ACC112 (cell line): ENCODE measurements around the gene TUBA1B.
A peak's percentile ranks its signal among the peaks of the same experiment; 100 is the strongest.
"Not testable (repeated sequence)": the region's sequence is repeated elsewhere in the genome, so short reads cannot be mapped to it uniquely, and the experiment has no call there.

Experiments used
- H2AFZ ChIP-seq: fragments of 200-600 bp; sonication (generic); one replicate; pipeline ENCODE4 v1.6.0; 2017; ENCODE audit warnings: antibody characterized with exemption, low read length; ENCODE audit not compliant: unreplicated experiment
- H3K27ac ChIP-seq: fragments of 200-600 bp; sonication (generic); 2 replicates; pipeline ENCODE4 v1.5.1; 2014; ENCODE audit warnings: low read depth, mild to moderate bottlenecking, antibody characterized with exemption, low read length, moderate library complexity
- H3K27me3 ChIP-seq: fragments of 200-600 bp; sonication (generic); 2 replicates; pipeline ENCODE4 v1.6.1; 2014; ENCODE audit warnings: mild to moderate bottlenecking, antibody characterized with exemption, low read length, moderate library complexity, mixed read lengths; ENCODE audit not compliant: insufficient read depth
- H3K36me3 ChIP-seq: fragments of 200-600 bp; sonication (generic); 2 replicates; pipeline ENCODE4 v1.6.1; 2016; ENCODE audit warnings: mild to moderate bottlenecking, antibody characterized with exemption, low read length, moderate library complexity, mixed read lengths; ENCODE audit not compliant: insufficient read depth
- H3K4me1 ChIP-seq: fragments of 200-600 bp; sonication (generic); one replicate; pipeline ENCODE4 v1.6.1; 2016; ENCODE audit warnings: low read length, mixed read lengths; ENCODE audit not compliant: insufficient read depth, unreplicated experiment, control insufficient read depth
- H3K4me3 ChIP-seq: fragments of 200-600 bp; sonication (generic); 2 replicates; pipeline ENCODE4 v1.5.1; 2014; ENCODE audit warnings: mild to moderate bottlenecking, low read depth, low read length
- H3K79me2 ChIP-seq: fragments of 200-600 bp; sonication (generic); one replicate; pipeline ENCODE4 v1.6.0; 2016; ENCODE audit warnings: low read length; ENCODE audit not compliant: control insufficient read depth, unreplicated experiment, insufficient read depth

TUBA1B gene

GRCh38 chr12:49138999-49139398 lies 7.8 kb upstream of the TUBA1B start:
- H3K27me3 ChIP-seq = no peaks in the 10 kb centered on the region
- no peak overlapping the region for H3K4me3 ChIP-seq
- peaks cover under 1% of the 10 kb centered on the region for H3K4me1 ChIP-seq
- H2AFZ ChIP-seq = no peak overlapping the region
- H3K36me3 ChIP-seq = no peaks in the 10 kb centered on the region
- peaks cover 5% of the 10 kb centered on the region for H3K79me2 ChIP-seq
- no peak overlapping the region for H3K27ac ChIP-seq

- Histone ChIP-seq H3K27me3 (no peaks in the 10 kb centered on the region), H3K27ac (no peak overlapping the region), H3K4me3 (no peak overlapping the region), H2AFZ (no peak overlapping the region), H3K79me2 (peaks cover 9% of the 10 kb centered on the region), H3K36me3 (no peaks in the 10 kb centered on the region), H3K4me1 (peaks cover 4% of the 10 kb centered on the region)
Observed at GRCh38 chr12:49138587-49138986, 7.4 kb upstream of the TUBA1B start.

DNA sequence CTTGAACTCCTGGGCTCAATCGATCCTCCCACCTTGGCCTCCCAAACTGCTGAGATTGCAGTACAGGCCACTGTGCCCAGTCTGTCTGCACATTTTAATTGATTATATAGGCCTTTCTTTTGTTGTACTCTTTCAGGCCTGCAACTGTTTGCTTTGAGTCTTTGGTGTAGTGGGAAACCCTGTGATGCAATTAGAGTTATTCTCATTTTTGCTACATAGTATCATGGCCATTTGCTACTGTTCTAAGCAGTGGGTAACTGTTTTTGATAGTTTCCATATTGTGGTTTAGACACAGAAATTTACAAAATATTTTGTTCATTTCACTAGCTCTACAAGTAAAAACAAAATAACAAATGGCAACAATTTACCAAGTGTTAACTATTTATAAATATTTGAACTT lies 6.3 kb upstream of the TUBA1B start:
- no peak overlapping the region for H3K4me3 ChIP-seq
- peaks cover 16% of the 10 kb centered on the region for H3K4me1 ChIP-seq
- no peaks in the 10 kb centered on the region for H3K36me3 ChIP-seq
- H3K27ac ChIP-seq = no peak overlapping the region
- H3K27me3 ChIP-seq = no peaks in the 10 kb centered on the region
- H3K79me2 ChIP-seq = peaks cover 20% of the 10 kb centered on the region
- no peak overlapping the region for H2AFZ ChIP-seq

DNA sequence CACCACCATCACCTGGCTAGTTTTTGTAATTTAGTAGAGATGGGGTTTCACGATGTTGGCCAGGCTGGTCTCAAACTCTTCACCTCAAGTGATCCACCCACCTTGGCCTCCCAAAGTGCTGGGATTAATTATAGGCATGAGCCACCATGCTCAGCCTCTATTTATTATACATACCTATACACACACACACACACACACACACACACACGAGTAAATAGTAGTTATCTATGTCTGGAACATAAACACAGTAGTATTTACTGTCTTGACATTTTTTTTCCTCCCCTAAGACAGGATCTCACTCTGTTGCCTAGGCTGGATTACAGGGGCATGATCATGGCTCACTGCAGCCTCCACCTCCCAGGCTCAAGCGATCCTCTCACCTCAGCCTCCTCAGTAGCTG lies 5.8 kb upstream of the TUBA1B start:
- H3K4me3 ChIP-seq, H3K27me3 ChIP-seq, H3K36me3 ChIP-seq, H3K27ac ChIP-seq, H2AFZ ChIP-seq: not testable (repeated sequence)
- Histone ChIP-seq H3K4me1 (peaks cover 16% of the 10 kb centered on the region), H3K79me2 (peaks cover 25% of the 10 kb centered on the region)

- H3K36me3 ChIP-seq = peaks cover 17% of the 10 kb centered on the region
- peaks cover 24% of the 10 kb centered on the region for H3K4me1 ChIP-seq
- H3K27me3 ChIP-seq = no peaks in the 10 kb centered on the region
- H2AFZ ChIP-seq = no peak overlapping the region
- no peak overlapping the region for H3K27ac ChIP-seq
- H3K4me3 ChIP-seq = peak overlapping the region; percentile 97
- peaks cover 55% of the 10 kb centered on the region for H3K79me2 ChIP-seq
Observed at GRCh38 chr12:49133590-49133989, 2.4 kb upstream of the TUBA1B start.

DNA sequence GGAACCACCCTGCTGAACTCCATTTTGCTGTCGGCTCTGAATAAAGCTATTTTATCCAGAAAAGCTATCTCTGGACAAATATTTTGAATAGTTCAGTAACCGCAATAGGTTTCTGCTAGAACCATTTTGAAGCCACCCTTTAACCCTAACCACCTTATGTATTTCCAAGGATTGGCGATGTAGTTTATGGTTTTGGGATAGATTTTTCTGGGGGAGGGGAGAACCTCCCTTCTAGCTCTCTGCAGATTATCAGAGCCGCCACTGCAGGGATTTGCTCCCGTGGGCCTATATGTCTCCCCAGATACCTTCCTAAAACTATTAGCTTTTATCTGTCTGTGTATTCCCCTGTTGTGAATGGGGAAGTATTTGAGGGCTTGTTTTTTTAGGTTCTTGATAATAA lies 1.8 kb upstream of the TUBA1B start:
- Histone ChIP-seq H3K27ac (peak overlapping the region; percentile 51; the same call in 1 of the 2 replicates), H3K27me3 (no peaks in the 10 kb centered on the region), H2AFZ (peak overlapping the region; percentile 81), H3K4me1 (peaks cover 24% of the 10 kb centered on the region), H3K4me3 (peak overlapping the region; percentile 97), H3K36me3 (peaks cover 17% of the 10 kb centered on the region), H3K79me2 (peaks cover 55% of the 10 kb centered on the region)

- Histone ChIP-seq H3K36me3 (peaks cover 26% of the 10 kb centered on the region), H3K27me3 (no peaks in the 10 kb centered on the region), H3K4me1 (peaks cover 28% of the 10 kb centered on the region), H3K27ac (peak overlapping the region; percentile 51), H3K4me3 (peak overlapping the region; percentile 97), H2AFZ (peak overlapping the region; percentile 81), H3K79me2 (peaks cover 58% of the 10 kb centered on the region)
Observed at GRCh38 chr12:49131894-49132461, 783 bp upstream of the TUBA1B start.

- H3K4me3 ChIP-seq = peak overlapping the region; percentile 97
- peak overlapping the region; percentile 98 for H3K27ac ChIP-seq
- H2AFZ ChIP-seq = no peak overlapping the region
- peaks cover 30% of the 10 kb centered on the region for H3K36me3 ChIP-seq
- H3K79me2 ChIP-seq = peaks cover 54% of the 10 kb centered on the region
- H3K27me3 ChIP-seq = no peaks in the 10 kb centered on the region
- H3K4me1 ChIP-seq = peaks cover 28% of the 10 kb centered on the region
Observed at GRCh38 chr12:49130151-49131050, 794 bp downstream of the TUBA1B start.

GRCh38 chr12:49129332-49130150 lies 1.7 kb downstream of the TUBA1B start:
- Histone ChIP-seq H3K4me1 (peaks cover 28% of the 10 kb centered on the region), H3K4me3 (peak overlapping the region; percentile 97), H3K36me3 (peaks cover 30% of the 10 kb centered on the region), H3K27me3 (no peaks in the 10 kb centered on the region), H2AFZ (no peak overlapping the region), H3K79me2 (peaks cover 54% of the 10 kb centered on the region), H3K27ac (peak overlapping the region; percentile 98)

DNA sequence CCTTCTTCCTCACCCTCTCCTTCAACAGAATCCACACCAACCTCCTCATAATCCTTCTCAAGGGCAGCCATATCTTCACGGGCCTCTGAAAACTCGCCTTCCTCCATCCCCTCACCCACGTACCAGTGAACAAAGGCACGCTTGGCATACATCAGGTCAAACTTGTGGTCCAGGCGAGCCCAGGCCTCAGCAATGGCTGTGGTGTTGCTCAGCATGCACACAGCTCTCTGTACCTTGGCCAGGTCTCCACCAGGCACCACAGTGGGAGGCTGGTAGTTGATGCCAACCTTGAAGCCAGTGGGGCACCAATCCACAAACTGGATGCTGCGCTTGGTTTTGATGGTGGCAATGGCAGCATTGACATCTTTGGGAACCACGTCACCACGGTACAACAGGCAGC lies 3.2 kb downstream of the TUBA1B start:
- H3K27me3 ChIP-seq, H3K4me3 ChIP-seq, H3K27ac ChIP-seq, H2AFZ ChIP-seq: not testable (repeated sequence)
- Histone ChIP-seq H3K79me2 (peaks cover 43% of the 10 kb centered on the region), H3K36me3 (peaks cover 30% of the 10 kb centered on the region), H3K4me1 (peaks cover 17% of the 10 kb centered on the region)
